Left lung (tissue), 10 donors: Measurements from ENCODE around the gene RERE. TPM values are rescaled to one million over a fixed set of nuclear protein-coding genes. Genes with fewer than 3 reads are reported as not detected.
"Not testable (repeated sequence)": the region's sequence is repeated elsewhere in the genome, so short reads cannot be mapped to it uniquely, and the experiment has no call there.

Experiments used
- ATAC-seq: fragments of 200-7000 bp; cut with Tn5 transposase; one replicate; pipeline ENCODE4 v1.9.1; 2020; ENCODE audit warnings: moderate library complexity
- DNase-seq, 4 donors: peaks; one replicate each; pipeline ENCODE4 v3.0.0-alpha.2; 2013 to 2020
- H3K27ac ChIP-seq, 2 donors: fragments of 200-600 bp; sonication (generic) in 1 of 2; one replicate each; pipeline versions ENCODE4 v1.5.0 to v1.8.0; 2020 to 2021
- H3K27me3 ChIP-seq, 2 donors: fragments of 200-600 bp; sonication (generic) in 1 of 2; one replicate each; pipeline versions ENCODE4 v1.5.0 to v1.8.0; 2020 to 2021
- H3K36me3 ChIP-seq, 2 donors: fragments of 200-600 bp; sonication (generic) in 1 of 2; one replicate each; pipeline versions ENCODE4 v1.5.0 to v1.8.0; 2020 to 2021
- H3K4me1 ChIP-seq, 2 donors: fragments of 200-600 bp; one replicate each; pipeline ENCODE4 v1.8.0; 2021
- H3K4me3 ChIP-seq, 2 donors: fragments of 200-600 bp; sonication (generic) in 1 of 2; one replicate each; pipeline versions ENCODE4 v1.5.0 to v1.8.0; 2020 to 2021; ENCODE audit warnings: mild to moderate bottlenecking in 1 of 2
- H3K9me3 ChIP-seq, 2 donors: fragments of 200-600 bp; sonication (generic) in 1 of 2; one replicate each; pipeline versions ENCODE4 v1.5.0 to v1.8.0; 2020 to 2021
- CTCF ChIP-seq, 2 donors: fragments of 200-600 bp; sonication (generic) in 1 of 2; IDR thresholded peaks; one replicate each; pipeline versions ENCODE4 v1.5.0 to v1.8.0; 2021; ENCODE audit warnings: antibody characterized with exemption in 2 of 2
- intact Hi-C, 2 donors: fragments of 100-400 bp; cut with DNase I; formaldehyde crosslinking; loops; one replicate each; pipeline versions ENCODE4 v1.11.2 to v1.14.2; 2022
- polyA plus RNA-seq, 6 donors: library from polyadenylated mRNA; unstranded; fragments of 120-200 nt; gene quantifications; one replicate each; pipeline ENCODE4 v1.2.1, GENCODE V29; 2013; ENCODE audit not compliant: insufficient read length in 6 of 6
- total RNA-seq, 2 donors: library from RNA; stranded (reverse); fragmentation: NEBNext Ultra II Directional; extraction: Animal tissue kit (Norgen Biotek cat#: 25700); gene quantifications; one replicate each; pipeline ENCODE4 v1.2.1, GENCODE V29; 2021
- donor health status: DM: no; HTN: yes; CAD: no.
- donor health status: DM: no; HTN: no; CAD: no.

Gene RERE
- total and polyA plus RNA-seq, 8 donors: 73.3 to 135 (median 130) TPM

DNA sequence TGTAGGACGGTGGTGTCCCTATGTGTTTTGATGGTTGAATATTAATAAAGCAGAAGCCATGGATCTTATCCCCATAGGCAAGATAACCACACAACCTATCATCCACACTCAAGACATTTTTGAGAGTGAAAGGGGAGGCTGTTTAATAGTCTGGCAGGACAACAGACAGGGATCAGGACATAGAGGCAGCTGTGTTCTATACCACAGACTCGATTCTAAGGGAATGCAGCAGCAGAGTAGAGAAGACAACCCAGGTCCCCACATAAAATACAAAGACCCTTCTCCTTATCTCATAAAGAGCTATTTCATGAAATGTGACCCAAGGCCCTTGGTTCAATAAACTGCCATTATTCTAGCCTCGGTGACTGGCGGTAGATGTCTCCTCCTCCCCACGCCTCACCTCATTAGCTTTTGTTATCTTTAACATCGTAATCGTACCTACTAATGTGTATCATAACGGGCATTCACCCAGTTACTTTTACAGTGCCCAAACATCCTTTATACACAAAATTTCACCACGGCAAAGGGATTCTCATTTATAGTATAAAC, 196.3 kb downstream of the RERE start:
- peaks cover 0 to 28% of the 10 kb centered on the region in 2 donors for H3K4me1 ChIP-seq
- H3K4me3 ChIP-seq, H3K36me3 ChIP-seq, ATAC-seq, H3K27ac ChIP-seq, intact Hi-C loops, H3K27me3 ChIP-seq, DNase-seq, H3K9me3 ChIP-seq: not testable (repeated sequence)

DNA sequence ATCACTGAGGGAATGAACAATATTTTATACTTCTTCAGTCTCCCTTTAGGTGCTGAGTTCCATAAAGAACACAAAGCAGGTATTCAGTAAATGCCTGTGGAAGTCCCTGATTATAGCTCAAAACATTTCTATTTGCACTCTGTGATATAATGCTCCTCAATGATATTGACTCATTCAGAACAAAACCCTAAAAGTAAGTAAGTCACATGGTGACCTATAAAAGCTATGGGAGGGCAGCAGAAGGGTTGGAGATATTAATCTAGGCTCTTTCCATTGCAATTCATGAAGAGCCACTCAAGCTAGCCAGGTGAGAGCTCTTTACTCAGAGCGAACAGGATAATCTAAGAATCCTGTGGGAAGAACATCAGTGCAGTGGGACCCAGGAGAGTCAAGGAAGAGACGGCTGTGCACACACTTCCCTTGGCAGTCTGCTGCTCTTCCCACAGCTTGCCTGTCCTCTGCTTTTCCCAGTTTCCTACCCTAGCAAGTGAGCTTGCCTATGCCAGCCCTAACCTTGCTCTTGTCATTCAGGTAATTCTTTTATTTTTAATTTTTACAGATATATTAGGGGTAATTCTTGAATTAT, 197.4 kb downstream of the RERE start:
- intact Hi-C loops, H3K27ac ChIP-seq, H3K9me3 ChIP-seq, H3K36me3 ChIP-seq, H3K27me3 ChIP-seq, H3K4me3 ChIP-seq, DNase-seq: not testable (repeated sequence)
- peaks cover 0 to 24% of the 10 kb centered on the region in 2 donors for H3K4me1 ChIP-seq
- peak; percentile 75 for ATAC-seq

DNA sequence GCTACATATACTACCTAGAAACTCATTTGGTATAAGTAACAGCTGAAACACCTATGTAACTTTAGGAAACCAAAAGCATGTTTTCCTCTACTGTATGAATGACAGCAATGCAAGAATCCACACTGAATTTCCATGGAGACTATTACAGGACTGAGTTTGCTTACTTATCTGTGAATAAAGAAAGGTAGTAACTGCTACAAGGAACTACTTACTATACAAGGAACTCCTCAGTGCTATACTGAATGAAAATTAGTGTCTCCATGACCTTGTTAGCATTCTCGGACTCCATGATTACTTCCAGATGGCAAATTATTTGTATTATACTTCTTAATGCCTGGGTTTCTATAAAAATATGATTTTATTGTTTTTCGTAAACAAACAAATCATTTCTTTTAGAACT, 198.0 kb downstream of the RERE start:
- H3K4me1 ChIP-seq: peaks cover 0 to 24% of the 10 kb centered on the region in 2 donors
- H3K27me3 ChIP-seq, ATAC-seq, H3K4me3 ChIP-seq, H3K27ac ChIP-seq, H3K9me3 ChIP-seq, H3K36me3 ChIP-seq, DNase-seq, intact Hi-C loops: not testable (repeated sequence)

DNA sequence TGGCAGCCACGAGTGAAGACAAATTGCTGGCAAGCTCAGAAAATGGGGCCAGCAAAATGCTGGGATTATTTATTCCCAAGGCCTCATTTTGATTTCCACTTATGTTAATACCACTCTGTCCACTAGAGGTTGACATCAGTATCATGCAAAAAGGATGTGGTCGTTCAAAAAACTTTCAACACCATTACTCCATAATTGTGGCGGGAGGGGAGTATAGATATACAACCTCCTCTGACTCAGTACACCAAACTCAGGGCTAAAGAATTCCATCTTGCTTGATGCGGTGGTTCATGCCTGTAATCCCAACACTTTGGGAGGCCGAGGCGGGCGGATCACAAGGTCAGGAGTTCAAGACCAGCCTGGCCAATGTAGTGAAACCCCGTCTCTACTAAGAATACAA, 200.6 kb downstream of the RERE start:
- ATAC-seq, H3K27ac ChIP-seq, H3K4me3 ChIP-seq, H3K4me1 ChIP-seq, H3K9me3 ChIP-seq, intact Hi-C loops, DNase-seq, H3K27me3 ChIP-seq, H3K36me3 ChIP-seq: not testable (repeated sequence)

DNA sequence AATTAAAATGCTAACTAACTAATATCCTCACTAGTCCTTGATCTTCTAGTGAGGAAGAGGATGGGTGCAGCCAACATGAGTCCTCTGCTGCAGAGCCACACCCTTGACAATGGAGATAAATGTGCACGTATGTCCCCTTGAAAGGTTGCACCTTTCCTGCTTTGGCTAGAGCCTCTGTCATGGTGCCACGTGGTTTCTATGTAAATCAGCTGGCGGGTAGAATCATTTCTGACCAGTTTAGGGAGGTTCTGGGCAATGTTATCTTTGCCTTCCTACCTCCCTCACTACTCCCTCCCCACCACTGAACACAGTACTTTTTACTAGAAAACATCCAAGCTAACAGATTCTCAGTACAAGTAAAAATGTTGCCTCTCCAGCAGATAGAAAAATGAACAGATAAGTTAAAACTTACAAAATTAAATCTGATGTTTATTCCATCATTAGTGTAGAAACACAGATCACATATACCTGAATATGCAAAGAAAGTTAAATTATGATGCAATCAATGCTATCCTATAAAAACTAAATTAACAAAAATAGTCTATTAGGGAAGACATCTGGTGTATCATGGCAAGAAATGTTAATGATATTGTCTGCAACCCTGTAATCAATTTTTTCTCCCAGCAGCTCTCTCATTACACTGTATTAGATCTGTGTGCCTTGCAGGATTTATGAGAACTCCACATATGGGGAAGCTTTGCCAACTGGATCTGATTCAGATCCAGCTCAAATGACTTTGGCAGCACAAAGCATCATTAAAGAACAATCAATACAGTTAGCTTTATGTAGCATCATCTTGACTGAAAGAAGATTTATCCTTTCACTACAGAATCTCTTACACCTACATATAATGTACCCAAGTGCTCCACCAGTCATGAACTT, 205.6 kb downstream of the RERE start:
- intact Hi-C loops, H3K9me3 ChIP-seq, H3K4me1 ChIP-seq, H3K27ac ChIP-seq, H3K27me3 ChIP-seq, ATAC-seq, H3K36me3 ChIP-seq, H3K4me3 ChIP-seq: not testable (repeated sequence)
- peak in 2 of 4 donors; percentile 73 to 74 for DNase-seq

DNA sequence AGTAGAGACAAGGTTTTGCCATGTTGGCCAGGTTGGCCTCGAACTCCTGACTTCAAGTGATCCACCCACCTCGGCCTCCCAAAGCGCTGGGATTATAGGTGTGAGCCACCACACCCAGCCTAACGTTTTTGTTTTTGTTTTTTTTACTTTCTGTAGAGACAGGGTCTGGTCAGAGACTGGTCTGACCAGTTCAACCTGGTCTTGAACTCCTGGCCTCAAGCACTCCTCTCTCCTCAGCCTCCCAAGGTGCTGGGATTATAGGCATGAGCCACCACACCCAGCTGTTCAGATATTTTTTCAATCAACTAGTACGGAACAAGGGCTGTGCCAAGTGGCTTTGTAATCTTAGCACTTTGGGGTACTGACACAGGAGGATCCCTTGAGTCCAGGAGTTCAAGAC, 209.5 kb downstream of the RERE start:
- intact Hi-C loops: no loop called here
- no peak for ATAC-seq
- no peak overlapping the region for H3K27ac ChIP-seq
- DNase-seq: no peak
- no peaks in the 10 kb centered on the region for H3K9me3 ChIP-seq
- H3K36me3 ChIP-seq: no peaks in the 10 kb centered on the region
- no peaks in the 10 kb centered on the region for H3K27me3 ChIP-seq
- no peak overlapping the region for H3K4me3 ChIP-seq
- peaks cover 0 to 8% of the 10 kb centered on the region in 2 donors for H3K4me1 ChIP-seq
- TF ChIP-seq CTCF (IDR thresholded peaks at IDR 0.05): no peak

DNA sequence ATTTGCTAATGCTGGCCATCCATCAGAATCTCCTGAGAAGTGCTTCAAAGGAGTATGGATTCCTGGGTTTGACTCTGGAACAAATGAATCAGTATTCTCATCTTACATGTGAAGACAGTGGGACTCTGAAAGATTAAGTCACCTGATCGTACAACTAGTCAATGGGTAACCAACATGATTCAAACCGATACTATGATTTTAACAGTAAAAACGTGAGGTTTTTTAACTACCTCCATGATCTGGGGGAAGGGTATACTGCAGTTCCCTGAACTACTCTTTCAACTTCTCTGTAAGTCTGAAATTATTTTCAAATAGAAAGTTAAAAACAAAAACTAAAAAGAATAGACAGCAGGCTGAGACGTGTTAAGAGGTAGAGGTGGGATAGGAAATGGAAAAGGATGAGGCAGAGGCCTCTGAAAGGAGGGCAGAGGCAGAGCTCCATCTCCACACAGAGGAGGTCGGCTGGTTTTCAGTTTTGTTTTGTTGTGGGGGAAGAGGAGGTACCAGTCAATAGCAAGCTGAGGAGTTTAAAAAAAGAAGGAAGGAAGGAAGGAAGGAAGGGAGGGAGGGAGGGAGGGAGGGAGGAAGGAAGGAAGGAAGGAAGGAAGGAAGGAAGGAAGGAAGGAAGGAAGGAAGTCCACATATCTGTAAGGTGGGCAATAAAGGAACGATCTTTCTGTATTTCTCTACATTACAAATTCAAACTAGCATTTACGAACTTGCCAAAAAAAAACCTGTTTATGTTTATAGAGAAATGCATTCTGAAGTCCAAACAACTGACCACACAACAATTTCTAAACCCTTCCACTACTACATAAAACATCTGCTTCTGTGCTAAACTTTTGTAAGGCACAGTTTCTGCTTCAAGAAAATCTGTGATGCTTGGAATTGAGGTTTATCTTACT, 213.1 kb downstream of the RERE start:
- no peak for DNase-seq
- peak overlapping the region in 1 of 2 donors; percentile 53 for H3K27ac ChIP-seq
- intact Hi-C loops: no loop called here

More for the DNA sequence above, 213.1 kb downstream of the RERE start:
- Histone ChIP-seq H3K4me3 (no peak overlapping the region), H3K9me3 (no peaks in the 10 kb centered on the region), H3K36me3 (no peaks in the 10 kb centered on the region), H3K27me3 (no peaks in the 10 kb centered on the region), H3K4me1 (peaks cover 0 to 19% of the 10 kb centered on the region in 2 donors)
- TF ChIP-seq CTCF (IDR thresholded peaks at IDR 0.05): no peak
- no peak for ATAC-seq
